B cell (primary cell): ENCODE measurements around the gene ITGB8. TPM values are rescaled to one million over a fixed set of nuclear protein-coding genes. Genes with fewer than 3 reads are reported as not detected.

Source experiments
- ATAC-seq: fragments of 200-7000 bp; cut with Tn5 transposase; one replicate; pipeline ENCODE4 v1.10.0; 2021; ENCODE audit warnings: low read depth, mild to moderate bottlenecking, moderate number of reproducible peaks, moderate library complexity
- CTCF ChIA-PET: fragments of 350-600 bp; sonication (Branson Sonifier 250); formaldehyde crosslinking; loops from one replicate; lab custom pipeline; 2021; ENCODE audit warnings: antibody characterized with exemption, inconsistent platforms; lab: Charles Lee
- POLR2A ChIA-PET: fragments of 350-600 bp; sonication (Branson Sonifier 250); formaldehyde crosslinking; loops from one replicate; lab custom pipeline; 2021; ENCODE audit warnings: antibody characterized with exemption; lab: Charles Lee
- DNase-seq: peaks from one replicate; pipeline ENCODE4 v3.0.0; 2013
- H2AFZ ChIP-seq: 2 replicates; pipeline ENCODE4 v1.6.1; 2012; ENCODE audit warnings: mild to moderate bottlenecking, low read depth, low read length; ENCODE audit not compliant: insufficient read depth, poor library complexity, severe bottlenecking
- H3K27ac ChIP-seq, 2 donors: 1 replicate in 1 of 2; 2 replicates in 1 of 2; pipeline ENCODE4 v1.5.1; 2012 to 2013; ENCODE audit warnings: low read length in 2 of 2, mild to moderate bottlenecking in 2 of 2, moderate library complexity in 1 of 2
- H3K27me3 ChIP-seq, 4 experiments: fragments of 200-600 bp in 1 of 4; sonication (generic) in 1 of 4; replicated peaks in 1 of 4; 1 replicate in 2 of 4; 2 replicates in 2 of 4; pipeline versions ENCODE4 v1.6.1 to v1.7.0; 2013 to 2016; ENCODE audit warnings: low read length in 3 of 4, mild to moderate bottlenecking in 2 of 4, mixed read lengths in 1 of 4, moderate library complexity in 1 of 4; ENCODE audit not compliant: insufficient read depth in 4 of 4, control insufficient read depth in 3 of 4; ENCODE audit errors: control extremely low read depth in 1 of 4
- H3K36me3 ChIP-seq, 2 experiments: replicated peaks in 1 of 2; 1 replicate in 1 of 2; 2 replicates in 1 of 2; pipeline versions ENCODE4 v1.6.1 to v1.7.1; 2013; ENCODE audit warnings: low read length in 1 of 2; ENCODE audit not compliant: insufficient read depth in 2 of 2, control insufficient read depth in 1 of 2; ENCODE audit errors: control extremely low read depth in 1 of 2, extremely low read depth in 1 of 2
- H3K4me1 ChIP-seq, 2 donors: fragments of 200-600 bp in 1 of 2; sonication (generic) in 1 of 2; 1 replicate in 1 of 2; 2 replicates in 1 of 2; pipeline versions ENCODE4 v1.5.1 to v1.6.1; 2013 to 2017; ENCODE audit warnings: low read length in 2 of 2; ENCODE audit not compliant: control insufficient read depth in 2 of 2, insufficient read depth in 2 of 2
- H3K4me2 ChIP-seq: replicated peaks from 2 replicates; pipeline ENCODE3; 2012; ENCODE audit warnings: mild to moderate bottlenecking, low read depth, low read length; ENCODE audit not compliant: poor library complexity, severe bottlenecking
- H3K4me3 ChIP-seq, 5 experiments: fragments of 200-600 bp in 1 of 5; sonication (generic) in 1 of 5; 1 replicate in 3 of 5; 2 replicates in 2 of 5; pipeline versions ENCODE4 v1.5.1 to v1.7.0; 2011 to 2016; ENCODE audit warnings: low read length in 4 of 5, mild to moderate bottlenecking in 4 of 5, low read depth in 2 of 5, control low read depth in 1 of 5, moderate library complexity in 1 of 5; ENCODE audit not compliant: insufficient read depth in 1 of 5; ENCODE audit errors: control extremely low read depth in 1 of 5, extremely low read depth in 1 of 5
- H3K79me2 ChIP-seq: fragments of 200-600 bp; sonication (generic); one replicate; pipeline ENCODE4 v1.6.0; 2016; ENCODE audit warnings: low read length; ENCODE audit not compliant: control insufficient read depth, insufficient read depth
- H3K9ac ChIP-seq: fragments of 200-600 bp; sonication (generic); 2 replicates; pipeline ENCODE4 v1.6.1; 2017; ENCODE audit warnings: mild to moderate bottlenecking, low read length, moderate library complexity
- H3K9me3 ChIP-seq, 3 donors: one replicate each; pipeline versions ENCODE4 v1.6.1 to v1.7.1; 2013; ENCODE audit warnings: low read length in 2 of 3; ENCODE audit not compliant: control insufficient read depth in 2 of 3, insufficient read depth in 1 of 3; ENCODE audit errors: control extremely low read depth in 1 of 3
- H4K20me1 ChIP-seq: 2 replicates; pipeline ENCODE4 v1.6.0; 2012; ENCODE audit warnings: mild to moderate bottlenecking, low read length; ENCODE audit not compliant: insufficient read depth, control insufficient read depth, poor library complexity, severe bottlenecking
- H3K27ac Mint-ChIP-seq: one replicate; pipeline ENCODE4 v1.8.0; 2021; ENCODE audit warnings: mixed read lengths
- H3K27me3 Mint-ChIP-seq: one replicate; pipeline ENCODE4 v1.8.0; 2021; ENCODE audit warnings: mixed read lengths
- H3K4me1 Mint-ChIP-seq: one replicate; pipeline ENCODE4 v1.8.0; 2021; ENCODE audit warnings: mixed read lengths
- H3K4me3 Mint-ChIP-seq: one replicate; pipeline ENCODE4 v1.8.0; 2021; ENCODE audit warnings: mixed read lengths
- H3K9me3 Mint-ChIP-seq: one replicate; pipeline ENCODE4 v1.8.0; 2022; ENCODE audit warnings: mixed read lengths; ENCODE audit not compliant: insufficient read depth
- EZH2 ChIP-seq: IDR thresholded peaks from 2 replicates; pipeline ENCODE4 v1.6.1; 2012; ENCODE audit warnings: borderline replicate concordance, low read depth, mild to moderate bottlenecking, moderate library complexity, low read length; ENCODE audit not compliant: insufficient read depth, poor library complexity, severe bottlenecking
- WGBS: methylation state at CpG from one replicate; pipeline ENCODE4 v1.1.5; 2013; ENCODE audit warnings: missing lambda C conversion rate; ENCODE audit not compliant: insufficient coverage; 5-methylcytosine and 5-hydroxymethylcytosine counted together
- intact Hi-C: fragments of 100-400 bp; cut with micrococcal nuclease; formaldehyde crosslinking; loops from one replicate; pipeline ENCODE4 v1.10.0; 2022
- polyA plus RNA-seq: library from polyadenylated mRNA; depleted of rRNA; stranded (reverse); fragments of >200 nt; gene quantifications from 2 replicates; pipeline ENCODE4 v1.2.3, GENCODE V29; 2012
- total RNA-seq, 2 donors: library from RNA; stranded (reverse); fragments of 120-200 nt in 1 of 2; gene quantifications; 1 replicate in 1 of 2; 2 replicates in 1 of 2; pipeline versions ENCODE4 v1.2.3 to v1.2.4, GENCODE V29; 2013 to 2022
- TF ChIP-seq, protein P1 (sequence below): fragments of 200-600 bp; IDR thresholded peaks from one replicate; pipeline ENCODE4 v1.8.0; 2022; ENCODE audit warnings: antibody characterized with exemption, mild to moderate bottlenecking

ITGB8 gene
- total and polyA plus RNA-seq, 2 donors (not counting 1 experiment from before 2014, with no cell fraction given), result 0.01 to 0.30 TPM

DNA sequence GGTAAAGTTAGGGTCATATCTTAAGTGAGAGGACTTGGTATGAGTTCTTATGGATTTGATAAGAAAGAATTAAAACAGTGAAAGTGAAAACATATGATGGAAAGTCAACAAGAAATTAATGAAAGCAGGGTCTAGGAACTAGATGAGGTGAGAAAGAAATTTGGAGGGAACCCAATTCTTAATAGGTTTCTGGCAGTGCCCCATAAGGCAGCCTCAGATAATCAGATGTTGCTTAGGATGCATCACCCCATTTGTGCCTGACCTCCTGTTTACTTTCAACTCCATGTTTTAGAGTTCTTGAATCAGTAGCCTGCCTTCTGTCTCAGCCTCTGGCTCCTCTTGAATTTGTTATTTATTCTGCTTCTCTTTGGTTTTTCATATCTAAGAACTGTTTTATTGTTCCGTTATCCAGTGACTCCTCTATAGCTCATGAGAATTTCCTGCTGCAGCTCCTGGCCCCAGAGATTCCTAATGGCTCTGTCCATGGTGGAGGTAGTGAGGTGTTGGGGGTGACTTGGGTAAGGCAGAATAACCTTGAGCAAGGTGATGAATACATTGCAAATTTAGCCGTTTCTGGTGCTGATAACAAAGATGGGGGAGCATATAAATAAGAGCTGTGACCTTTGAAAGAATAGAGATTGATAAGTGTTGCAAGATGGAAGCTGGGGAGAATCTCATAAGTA lies 17.6 kb downstream of the ITGB8 start:
- intact Hi-C loops, result no loop called here
- Histone ChIP-seq H3K4me3 (no peak overlapping the region), H3K9me3 (no peaks in the 10 kb centered on the region), H4K20me1 (no peaks in the 10 kb centered on the region), H3K79me2 (no peaks in the 10 kb centered on the region), H2AFZ (no peak overlapping the region), H3K9ac (no peak overlapping the region), H3K4me1 (no peaks in the 10 kb centered on the region), H3K27me3 (peaks cover 0 to 9% (median 1%) of the 10 kb centered on the region in 4 experiments), H3K36me3 (no peaks in the 10 kb centered on the region), H3K27ac (no peak overlapping the region), H3K4me2 (no peak overlapping the region)
- ChIA-PET CTCF (no interaction called here), POLR2A (no interaction called here)
- H3K27ac Mint-ChIP-seq, result no peak overlapping the region
- TF ChIP-seq, protein P1, sequence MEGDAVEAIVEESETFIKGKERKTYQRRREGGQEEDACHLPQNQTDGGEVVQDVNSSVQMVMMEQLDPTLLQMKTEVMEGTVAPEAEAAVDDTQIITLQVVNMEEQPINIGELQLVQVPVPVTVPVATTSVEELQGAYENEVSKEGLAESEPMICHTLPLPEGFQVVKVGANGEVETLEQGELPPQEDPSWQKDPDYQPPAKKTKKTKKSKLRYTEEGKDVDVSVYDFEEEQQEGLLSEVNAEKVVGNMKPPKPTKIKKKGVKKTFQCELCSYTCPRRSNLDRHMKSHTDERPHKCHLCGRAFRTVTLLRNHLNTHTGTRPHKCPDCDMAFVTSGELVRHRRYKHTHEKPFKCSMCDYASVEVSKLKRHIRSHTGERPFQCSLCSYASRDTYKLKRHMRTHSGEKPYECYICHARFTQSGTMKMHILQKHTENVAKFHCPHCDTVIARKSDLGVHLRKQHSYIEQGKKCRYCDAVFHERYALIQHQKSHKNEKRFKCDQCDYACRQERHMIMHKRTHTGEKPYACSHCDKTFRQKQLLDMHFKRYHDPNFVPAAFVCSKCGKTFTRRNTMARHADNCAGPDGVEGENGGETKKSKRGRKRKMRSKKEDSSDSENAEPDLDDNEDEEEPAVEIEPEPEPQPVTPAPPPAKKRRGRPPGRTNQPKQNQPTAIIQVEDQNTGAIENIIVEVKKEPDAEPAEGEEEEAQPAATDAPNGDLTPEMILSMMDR, result no peak
- no peak for TF ChIP-seq EZH2
- no peaks in the 10 kb centered on the region for H3K4me1 Mint-ChIP-seq
- ATAC-seq, result no peak
- 82% methylated on average over 1 of the region's 2 CpGs for WGBS
- H3K4me3 Mint-ChIP-seq, result no peak overlapping the region
- peaks cover 8% of the 10 kb centered on the region for H3K27me3 Mint-ChIP-seq
- H3K9me3 Mint-ChIP-seq, result no peaks in the 10 kb centered on the region
- DNase-seq, result no peak

DNA sequence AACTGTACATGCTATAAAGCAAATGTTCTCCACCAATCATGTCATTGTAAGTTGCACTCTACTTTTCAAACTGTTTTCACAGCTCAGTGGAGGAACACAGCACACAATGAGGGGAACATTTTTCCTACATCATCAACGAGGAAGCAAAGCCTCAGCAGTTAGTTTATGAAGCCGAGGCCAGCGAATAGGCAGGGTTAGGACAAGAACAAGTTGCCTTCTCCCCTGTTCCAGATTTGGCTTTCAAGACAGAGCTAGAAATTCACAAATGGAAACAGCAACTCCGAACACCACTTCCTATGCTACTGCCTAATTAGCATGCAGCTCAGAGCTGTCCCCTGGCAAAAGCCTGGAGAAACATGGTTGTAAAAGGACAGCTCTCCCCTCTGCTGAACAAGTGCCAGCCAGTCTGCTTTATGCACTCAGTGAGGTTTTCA lies 19.8 kb downstream of the ITGB8 start:
- Histone ChIP-seq H2AFZ (no peak overlapping the region), H4K20me1 (no peaks in the 10 kb centered on the region), H3K4me2 (no peak overlapping the region), H3K79me2 (no peaks in the 10 kb centered on the region), H3K36me3 (no peaks in the 10 kb centered on the region), H3K27me3 (peaks cover 0 to 9% (median 1%) of the 10 kb centered on the region in 4 experiments), H3K4me1 (no peaks in the 10 kb centered on the region), H3K9me3 (no peaks in the 10 kb centered on the region), H3K4me3 (no peak overlapping the region), H3K9ac (no peak overlapping the region), H3K27ac (no peak overlapping the region)
- ATAC-seq (no peak), DNase-seq (no peak)
- POLR2A ChIA-PET, result no interaction called here
- intact Hi-C loops, result no loop called here
- Mint-ChIP-seq H3K9me3 (no peaks in the 10 kb centered on the region), H3K27ac (no peak overlapping the region), H3K4me3 (no peak overlapping the region), H3K4me1 (no peaks in the 10 kb centered on the region), H3K27me3 (peaks cover 9% of the 10 kb centered on the region)
- 27% methylated on average over 4 of the region's 4 CpGs for WGBS
- TF ChIP-seq, protein P1, result no peak
- no peak for TF ChIP-seq EZH2
- CTCF ChIA-PET, result no interaction called here
